Esophagus mucosa (tissue), 1 donor: Measurements from ENCODE around the gene FUCA1. TPM values are rescaled to one million over a fixed set of nuclear protein-coding genes. Genes with fewer than 3 reads are reported as not detected.
"Not testable (repeated sequence)": the region's sequence is repeated elsewhere in the genome, so short reads cannot be mapped to it uniquely, and the experiment has no call there.

Source experiments
- ATAC-seq: fragments of 200-7000 bp; cut with Tn5 transposase; one replicate; pipeline ENCODE4 v1.9.1; 2020
- total RNA-seq: library from RNA; stranded (reverse); gene quantifications from one replicate; pipeline ENCODE4 v1.2.4, GENCODE V29; 2023
- donor health status: DM: yes; HTN: yes; CAD: no.

Gene FUCA1
- total RNA-seq, result 7.7 TPM

DNA sequence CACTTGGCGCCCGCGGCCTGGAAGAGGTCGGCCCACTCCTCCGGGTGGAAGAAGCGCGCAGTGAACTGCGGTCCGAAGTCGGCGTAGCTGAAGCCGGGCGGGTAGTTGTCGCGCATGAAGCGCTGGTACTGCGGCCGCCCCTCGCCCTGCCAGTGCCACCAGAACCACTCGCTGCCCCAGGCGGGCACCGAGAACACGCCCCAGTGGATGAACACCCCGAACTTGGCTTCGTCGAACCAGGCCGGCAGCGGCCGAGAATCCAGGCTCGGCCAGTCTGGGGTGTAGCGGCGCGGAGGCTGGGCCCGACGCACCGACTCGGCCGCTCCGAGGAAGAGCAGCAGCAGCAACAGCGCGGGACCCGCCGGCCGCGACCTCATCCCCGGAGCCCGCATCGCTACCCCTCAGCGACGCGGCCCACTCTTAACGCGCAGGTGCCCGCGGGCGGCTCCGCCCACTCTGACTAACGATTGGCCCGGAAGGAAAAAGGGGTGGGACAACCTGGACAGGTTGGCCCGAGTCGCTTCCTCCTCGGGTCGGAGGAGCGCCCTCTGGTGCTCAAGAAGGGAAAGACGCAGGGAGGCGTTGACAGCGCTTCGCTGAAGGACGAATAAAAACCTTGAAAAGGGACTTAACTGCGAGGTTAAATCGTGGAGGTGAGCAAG is at the start of gene FUCA1:
Gene FUCA1, minus strand, starts transcription at position 396 of the 662 bp plus-strand sequence. Its CDS starts 4 bp downstream, at position 392.
- ATAC-seq, result peak; percentile 97

DNA sequence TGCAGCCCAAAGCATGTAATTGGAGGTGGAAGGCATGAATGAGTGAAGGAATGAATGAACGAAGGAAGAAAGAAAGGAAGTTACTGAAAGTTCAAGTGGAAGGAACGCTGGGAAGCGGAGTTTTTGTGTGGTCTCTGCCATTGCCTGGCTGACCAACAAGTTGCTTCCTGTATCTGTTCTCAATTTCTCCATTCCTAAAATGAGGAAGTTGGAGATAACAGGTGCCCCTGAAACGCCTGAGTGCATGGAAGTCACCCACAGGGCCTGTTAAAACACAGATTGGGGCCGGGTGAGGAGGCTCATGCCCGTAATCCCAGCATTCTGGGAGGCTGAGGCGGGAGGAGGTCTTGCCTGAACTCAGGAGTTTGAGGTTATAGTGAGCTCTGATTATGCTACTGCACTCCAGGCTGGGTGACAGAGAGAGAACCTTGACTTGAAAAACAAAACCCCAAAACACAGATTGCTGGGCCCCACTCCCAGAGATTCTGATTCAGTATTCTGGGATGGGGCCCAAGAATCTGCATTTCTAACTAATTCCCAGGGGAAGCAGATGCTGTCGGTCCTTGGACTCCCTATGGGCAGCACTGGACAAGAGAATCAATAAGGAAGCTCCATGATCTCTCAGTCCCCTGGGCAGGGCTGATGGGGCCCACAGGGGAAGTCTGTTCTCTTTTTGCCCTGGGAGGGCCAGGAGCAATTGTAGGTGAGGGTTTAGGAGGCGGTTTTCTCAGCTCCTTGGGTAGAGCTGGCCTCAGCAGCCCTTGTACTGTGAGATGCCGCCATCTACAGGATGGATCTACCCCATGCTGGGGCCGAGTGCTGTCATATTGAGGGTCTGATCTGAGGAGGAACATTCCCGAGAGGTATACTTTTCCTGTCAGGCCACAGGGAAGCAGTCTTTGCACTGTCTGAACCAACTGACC is 48.4 kb upstream of the FUCA1 start:
- ATAC-seq, result peak; percentile 78

DNA sequence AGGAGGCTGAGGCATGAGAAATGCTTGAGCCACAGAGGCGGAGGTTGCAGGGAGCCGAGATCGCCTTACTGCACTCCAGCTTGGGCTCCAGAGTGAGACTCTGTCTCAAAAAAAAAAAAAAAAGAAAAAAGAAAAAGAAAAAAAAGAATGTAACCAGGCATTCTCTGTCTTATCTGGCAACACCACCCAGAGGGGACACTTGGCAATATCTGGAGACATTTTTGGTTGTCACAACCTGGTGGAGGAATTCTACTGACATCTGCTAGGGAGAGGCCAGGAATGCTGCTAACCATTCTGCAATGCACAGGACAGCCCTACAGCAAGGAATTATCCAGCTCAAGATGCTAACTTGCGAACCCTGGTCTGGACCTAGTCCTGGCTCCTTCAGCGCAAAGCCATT is 47.4 kb upstream of the FUCA1 start:
- ATAC-seq, result no peak

GRCh38 chr1:23914921-23915320 is 46.8 kb upstream of the FUCA1 start:
- ATAC-seq, result no peak

GRCh38 chr1:23913212-23913880 is 45.3 kb upstream of the FUCA1 start, which contains the start of gene CNR2:
CNR2 (minus strand) TSS chr1:23913362; CDS start chr1:23875617, 37,745 bp downstream.
- peak; percentile 39 for ATAC-seq

DNA sequence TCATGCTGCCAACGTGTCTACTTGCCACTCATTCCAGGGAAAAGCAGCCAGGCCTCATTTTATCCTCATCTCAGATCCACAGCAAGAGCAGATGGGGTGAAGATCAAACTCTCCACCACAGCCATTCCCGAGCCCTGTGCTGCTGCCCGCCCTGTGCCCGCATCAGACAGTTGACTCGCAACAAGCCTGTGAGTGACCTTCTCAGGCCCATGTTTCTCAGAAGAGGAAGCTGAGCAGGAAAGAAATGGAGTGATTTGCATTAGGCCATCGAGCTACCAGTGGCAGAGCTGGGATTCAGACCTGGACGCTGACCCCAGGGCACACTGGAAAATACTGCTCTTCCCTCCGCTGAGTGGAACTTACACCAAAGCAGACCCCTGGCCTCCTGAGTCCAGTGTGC is 43.8 kb upstream of the FUCA1 start:
- no peak for ATAC-seq

DNA sequence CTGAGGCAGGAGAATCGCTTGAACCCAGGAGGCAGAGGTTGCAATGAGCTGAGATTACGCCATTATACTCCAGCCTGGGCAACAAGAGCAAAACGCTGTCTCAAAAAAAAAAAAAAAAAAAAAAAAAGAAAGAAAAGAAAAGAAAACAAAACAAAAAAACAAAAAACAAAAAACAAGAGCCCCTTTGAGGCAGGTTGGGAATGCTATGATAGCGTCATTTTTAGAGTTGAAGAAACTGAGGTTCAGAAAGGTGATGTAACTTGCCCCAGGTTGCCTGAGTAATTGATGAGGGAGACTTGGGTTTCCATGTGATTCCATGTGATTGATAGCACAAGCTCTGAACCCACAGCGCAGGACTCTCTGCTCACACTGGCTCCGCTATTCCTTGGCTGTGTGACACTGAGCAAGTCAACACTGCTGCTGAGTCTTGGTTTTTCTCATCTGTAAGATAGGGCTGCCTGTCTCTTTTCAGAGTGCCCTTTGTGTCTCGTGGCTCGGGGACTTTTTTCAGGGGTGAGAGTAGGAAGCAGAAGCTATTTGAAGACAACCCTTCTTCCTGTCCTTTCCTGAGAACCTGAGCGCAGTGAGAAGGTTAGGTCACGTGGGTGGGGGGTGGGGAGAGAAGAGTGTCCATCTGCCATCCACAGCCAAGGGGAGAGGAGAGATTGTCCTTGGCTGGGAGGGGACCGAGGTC is 42.6 kb upstream of the FUCA1 start:
- no peak for ATAC-seq

DNA sequence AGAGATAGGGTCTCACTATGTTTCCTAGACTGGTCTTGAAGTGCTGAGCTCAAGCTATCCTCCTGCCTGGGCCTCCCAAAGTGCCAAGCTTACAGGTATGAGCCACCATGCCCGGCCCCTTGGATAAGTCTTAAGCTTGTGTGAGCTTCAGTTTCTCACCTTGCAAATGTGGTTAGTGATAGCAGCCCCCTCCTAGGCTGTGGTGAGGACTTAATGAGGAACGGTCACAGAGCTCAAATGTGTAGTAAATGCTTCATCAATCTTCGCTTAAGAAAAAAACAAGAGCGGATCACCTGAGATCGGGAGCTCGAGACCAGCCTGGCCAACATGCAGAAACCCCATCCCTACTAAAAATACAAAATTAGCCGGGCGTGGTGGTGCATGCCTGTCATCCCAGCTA is 42.1 kb upstream of the FUCA1 start:
- ATAC-seq, result no peak

GRCh38 chr1:23909412-23909811 is 41.3 kb upstream of the FUCA1 start:
- peak; percentile 29 for ATAC-seq

GRCh38 chr1:23908453-23909341 is 40.6 kb upstream of the FUCA1 start:
- peak; percentile 31 for ATAC-seq

GRCh38 chr1:23906731-23907130 is 38.6 kb upstream of the FUCA1 start:
- no peak for ATAC-seq

- no peak for ATAC-seq
These were observed 37.5 kb upstream of the FUCA1 start for GRCh38 chr1:23905461-23906025.

GRCh38 chr1:23904748-23905357 is 36.8 kb upstream of the FUCA1 start:
- peak; percentile 13 for ATAC-seq

DNA sequence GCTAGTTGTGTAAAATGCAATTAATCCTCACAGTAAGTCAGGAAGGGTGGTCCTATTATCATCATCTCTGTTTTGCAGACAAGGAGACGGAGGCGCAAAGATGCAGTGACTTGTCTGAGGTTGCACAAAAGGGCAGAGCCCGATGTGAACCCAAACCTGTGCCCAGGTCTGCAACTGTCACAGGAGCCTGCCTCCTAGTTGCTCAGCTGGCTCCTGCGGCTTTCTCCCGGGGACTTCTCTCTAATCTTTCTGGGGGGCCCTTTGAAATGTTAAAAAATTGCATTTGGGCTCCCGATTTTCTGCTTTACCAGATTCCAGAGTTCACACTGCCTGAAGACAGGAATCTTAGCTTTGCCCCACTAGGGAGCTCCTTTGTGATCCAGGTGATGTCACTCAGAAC is 35.7 kb upstream of the FUCA1 start:
- ATAC-seq, result no peak

DNA sequence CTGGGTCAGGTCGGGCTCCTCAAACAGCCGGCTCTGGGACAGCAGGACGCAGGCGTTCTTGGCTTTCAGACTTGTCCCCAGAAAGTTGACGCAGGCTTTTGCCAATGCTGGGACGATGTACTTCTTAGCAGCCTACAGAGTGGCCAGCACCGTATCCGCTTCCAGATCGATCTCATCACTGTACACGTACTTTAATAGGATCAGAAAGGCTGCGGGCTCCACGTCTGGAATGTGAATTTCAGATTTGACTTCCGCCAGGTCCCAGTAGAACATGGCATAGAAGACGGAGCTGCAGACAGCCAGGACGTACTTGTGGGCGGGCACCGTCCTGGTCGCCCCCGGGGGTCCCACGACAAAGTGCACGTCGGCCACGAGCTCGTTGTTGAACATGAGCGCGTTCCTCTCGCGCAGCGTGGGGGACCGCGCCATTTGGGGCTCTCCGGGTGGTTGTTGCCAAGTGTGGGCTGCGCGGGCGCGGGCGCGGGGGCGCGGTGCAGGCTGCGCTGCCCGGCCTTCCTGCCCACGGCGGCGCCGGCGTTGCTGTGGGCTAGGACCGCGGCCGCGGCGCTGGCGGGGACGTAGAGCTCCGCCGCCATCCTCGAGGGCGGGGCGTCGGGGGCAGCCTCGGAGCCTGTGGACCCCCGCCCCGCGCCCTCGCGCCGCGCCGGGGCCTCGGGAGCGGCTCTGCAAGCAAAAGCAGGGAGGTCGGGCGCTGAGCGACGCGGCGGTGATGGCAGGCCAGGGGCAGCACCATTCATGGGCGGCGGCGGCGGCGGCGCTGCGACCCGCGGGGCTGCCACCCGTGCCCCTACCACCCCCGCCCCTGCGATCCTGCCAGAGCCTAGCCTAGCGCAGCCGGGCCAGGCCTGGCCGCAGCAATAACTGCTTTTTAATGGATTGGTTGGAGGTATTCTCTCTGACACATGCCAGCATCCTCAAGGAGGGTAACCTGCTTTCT is 34.5 kb upstream of the FUCA1 start:
- peak; percentile 38 for ATAC-seq

GRCh38 chr1:23900017-23900416 is 31.9 kb upstream of the FUCA1 start:
- ATAC-seq, result not testable (repeated sequence)

- no peak for ATAC-seq
These were observed 31.0 kb upstream of the FUCA1 start for GRCh38 chr1:23899070-23899469.

GRCh38 chr1:23897083-23897482 is 29.0 kb upstream of the FUCA1 start:
- ATAC-seq, result no peak

- ATAC-seq, result no peak
These were observed 28.4 kb upstream of the FUCA1 start for GRCh38 chr1:23896491-23896890.
